K562 (cell line): Measurements from ENCODE around the gene NKAPL. TPM values are rescaled to one million over a fixed set of nuclear protein-coding genes. Genes with fewer than 3 reads are reported as not detected.
A peak's percentile ranks its signal among the peaks of the same experiment; 100 is the strongest.

Source experiments
- BHLHE40 ChIP-seq: IDR thresholded peaks from 2 replicates; pipeline ENCODE4 v1.6.1; 2011; ENCODE audit warnings: low read length, improper control_type of control experiment
- CGGBP1 ChIP-seq: fragments of 250-450 bp; sonication (Bioruptor Pico); IDR thresholded peaks from 2 replicates; pipeline ENCODE4 v1.9.0; 2021; ENCODE audit warnings: mild to moderate bottlenecking
- CLOCK ChIP-seq: fragments of 250-450 bp; sonication (Bioruptor Pico); IDR thresholded peaks from 2 replicates; pipeline ENCODE4 v1.4.0; 2020; ENCODE audit warnings: mild to moderate bottlenecking, moderate library complexity, borderline replicate concordance
- CTBP1 ChIP-seq: fragments of 450-650 bp; IDR thresholded peaks from 2 replicates; pipeline ENCODE4 v1.6.1; 2016; ENCODE audit warnings: borderline replicate concordance
- CTCF ChIP-seq, 3 experiments: IDR thresholded peaks in 2 of 3; conservative IDR thresholded peaks in 1 of 3; 2 replicates each; pipeline ENCODE4 v1.5.1; 2011 to 2012; ENCODE audit warnings: low read length in 3 of 3, mild to moderate bottlenecking in 3 of 3, control low read depth in 2 of 3, improper control_type of control experiment in 1 of 3, inconsistent platforms in 1 of 3, low read depth in 1 of 3, mixed read lengths in 1 of 3, moderate library complexity in 1 of 3; ENCODE audit not compliant: insufficient read depth in 2 of 3
- ELF4 ChIP-seq: fragments of 450-650 bp; formaldehyde crosslinking; IDR thresholded peaks from 2 replicates; pipeline ENCODE4 v1.4.0; 2022; ENCODE audit warnings: missing genetic modification characterization
- ETV5 ChIP-seq: sonication (generic); formaldehyde crosslinking; IDR thresholded peaks from 2 replicates; pipeline ENCODE4 v1.4.0; 2020; ENCODE audit warnings: low read depth, mild to moderate bottlenecking, missing genetic modification reagents
- FOXP1 ChIP-seq: sonication (generic); formaldehyde crosslinking; IDR thresholded peaks from 2 replicates; pipeline ENCODE4 v1.8.0; 2022; ENCODE audit warnings: mild to moderate bottlenecking, missing genetic modification reagents
- GTF2E2 ChIP-seq: fragments of 200-800 bp; sonication (Bioruptor generic); IDR thresholded peaks from 2 replicates; pipeline ENCODE4 v1.6.1; 2016; ENCODE audit warnings: missing genetic modification characterization, missing compliant biosample characterization
- NR2F6 ChIP-seq: fragments of 450-650 bp; formaldehyde crosslinking; IDR thresholded peaks from 2 replicates; pipeline ENCODE4 v1.4.0; 2020; ENCODE audit warnings: mild to moderate bottlenecking
- PHF8 ChIP-seq: fragments of 200-600 bp; sonication (generic); IDR thresholded peaks from 2 replicates; pipeline ENCODE4 v1.6.1; 2012; ENCODE audit warnings: mixed run types, mild to moderate bottlenecking, inconsistent platforms, low read length, moderate library complexity, borderline replicate concordance
- POLR3G ChIP-seq: IDR thresholded peaks from 2 replicates; pipeline ENCODE4 v1.6.1; 2011; ENCODE audit not compliant: insufficient read length, insufficient replicate concordance; ENCODE audit errors: extremely low read depth
- PYGO2 ChIP-seq: fragments of 450-650 bp; IDR thresholded peaks from 2 replicates; pipeline ENCODE4 v1.6.1; 2016; ENCODE audit warnings: mild to moderate bottlenecking, missing genetic modification characterization, moderate library complexity, missing compliant biosample characterization
- SNAPC5 ChIP-seq: fragments of 250-450 bp; sonication (Bioruptor Pico); IDR thresholded peaks from 2 replicates; pipeline ENCODE4 v1.8.0; 2021; ENCODE audit warnings: moderate library complexity, mild to moderate bottlenecking, inconsistent platforms
- TCF3 ChIP-seq: sonication (generic); formaldehyde crosslinking; IDR thresholded peaks from 2 replicates; pipeline ENCODE4 v1.4.0; 2020; ENCODE audit warnings: mild to moderate bottlenecking, missing genetic modification reagents
- USF2 ChIP-seq: sonication (generic); formaldehyde crosslinking; IDR thresholded peaks from 2 replicates; pipeline ENCODE4 v1.5.0; 2020; ENCODE audit warnings: missing genetic modification reagents
- ZNF124 ChIP-seq: sonication (generic); formaldehyde crosslinking; IDR thresholded peaks from 2 replicates; pipeline ENCODE4 v1.8.1; 2022; ENCODE audit warnings: missing genetic modification reagents
- ZNF212 ChIP-seq: fragments of 450-650 bp; formaldehyde crosslinking; IDR thresholded peaks from 2 replicates; pipeline ENCODE4 v1.4.0; 2020; ENCODE audit warnings: mild to moderate bottlenecking
- ZNF232 ChIP-seq: sonication (generic); formaldehyde crosslinking; IDR thresholded peaks from 2 replicates; pipeline ENCODE4 v1.8.0; 2022; ENCODE audit warnings: mild to moderate bottlenecking, missing genetic modification reagents
- ZNF274 ChIP-seq: IDR thresholded peaks from 2 replicates; pipeline ENCODE4 v1.6.1; 2011; ENCODE audit warnings: low read depth, mild to moderate bottlenecking, low read length, moderate library complexity, borderline replicate concordance
- polyA plus RNA-seq, 8 experiments: library from polyadenylated mRNA; depleted of rRNA in 4 of 8; stranded (reverse) in 5 of 8; unstranded in 3 of 8; fragments of >200 nt; fragmentation: Nextera tagmentation in 2 of 8; fragmentation: Illumina TruSeq in 1 of 8; extraction: Ambion mirVana in 2 of 8; extraction: Trizol in 1 of 8; gene quantifications; 2 replicates each; pipeline versions ENCODE4 v1.2.1 to v1.2.3, GENCODE V29; 2011 to 2014; ENCODE audit warnings: inconsistent platforms in 1 of 8, missing spikeins in 1 of 8
- total RNA-seq, 7 experiments: library from RNA; depleted of rRNA in 6 of 7; stranded (reverse); fragments of >200 nt in 6 of 7; fragmentation: Illumina TruSeq in 2 of 7; extraction: Trizol in 2 of 7; gene quantifications; 2 replicates each; pipeline versions ENCODE4 v1.2.1 to v1.2.3, GENCODE V29; 2011 to 2021; ENCODE audit warnings: low replicate concordance in 1 of 7

Gene NKAPL
- total and polyA plus RNA-seq, 9 of the 15 experiments (the other 6 are each of a cell fraction or from before 2014, with no cell fraction given), result not detected

- TF ChIP-seq CLOCK (CRISPR knock-in tag) (no peak), BHLHE40 (peak; percentile 50), ZNF212 (peak; percentile 44; the same call in 1 of the 2 replicates), ELF4 (CRISPR knock-in tag) (peak; percentile 70; the same call in 1 of the 2 replicates), PHF8 (no peak), GTF2E2 (tag) (peak; percentile 89), POLR3G (no peak), CTCF (IDR thresholded peaks at IDR 0.05 in 2 of 3, conservative IDR thresholded peaks at IDR 0.05 in 1 of 3; ENCODE audit: insufficient read depth in 2 of 3, low read depth in 1 of 3, low read length in 3 of 3) (0 out of 6 replicates have a peak, but pooled peaks of 1 of the 3 experiments have one; percentile 5), CTBP1 (no peak), ZNF124 (no peak), CGGBP1 (peak; percentile 90), PYGO2 (tag) (no peak), SNAPC5 (CRISPR knock-in tag) (peak; percentile 74), FOXP1 (no peak), NR2F6 (CRISPR knock-in tag) (0 out of 2 replicates have a peak, but pooled peaks have one; percentile 25), TCF3 (CRISPR knock-in tag) (no peak), ETV5 (no peak), ZNF274 (no peak), ZNF232 (CRISPR knock-in tag) (no peak), USF2 (CRISPR knock-in tag) (no peak)
These were observed 38.6 kb upstream of the NKAPL start (continued) for GRCh38 chr6:28220257-28221133.
